Subcutaneous adipose tissue (tissue), 4 donors: ENCODE results near the gene CNKSR3. TPM values are rescaled to one million over a fixed set of nuclear protein-coding genes. Genes with fewer than 3 reads are reported as not detected.

Experiments used
- CTCF ChIP-seq: fragments of 450-650 bp; IDR thresholded peaks from one replicate; pipeline ENCODE4 v1.5.1; 2016; ENCODE audit warnings: low read depth, mild to moderate bottlenecking, control low read depth, antibody characterized with exemption, moderate library complexity
- total RNA-seq, 4 donors: library from RNA; depleted of rRNA; stranded (reverse); fragments of >200 nt; gene quantifications; one replicate each; pipeline ENCODE4 v1.1.0, GENCODE V29; 2016

CNKSR3 gene
- total RNA-seq, 4 donors from 2014 or later: 2.4 to 5.5 (median 3.3) TPM

- no peak for TF ChIP-seq CTCF
Observed at GRCh38 chr6:154386848-154387717, 123.4 kb downstream of the CNKSR3 start.

- TF ChIP-seq CTCF: no peak
Observed at GRCh38 chr6:154384191-154384590, 126.3 kb downstream of the CNKSR3 start.

- no peak for TF ChIP-seq CTCF
Observed at GRCh38 chr6:154383273-154383672, 127.2 kb downstream of the CNKSR3 start.

GRCh38 chr6:154382740-154383139 is 127.7 kb downstream of the CNKSR3 start:
- no peak for TF ChIP-seq CTCF

- TF ChIP-seq CTCF: no peak
Observed at GRCh38 chr6:154381548-154381947, 128.9 kb downstream of the CNKSR3 start.

- no peak for TF ChIP-seq CTCF
Observed at GRCh38 chr6:154380741-154381140, 129.7 kb downstream of the CNKSR3 start.

GRCh38 chr6:154379585-154379984 is 130.9 kb downstream of the CNKSR3 start:
- TF ChIP-seq CTCF: no peak
